ENCODE measurements around the gene BBOF1. TPM values are rescaled to one million over a fixed set of nuclear protein-coding genes. Genes with fewer than 3 reads are reported as not detected.

Gene BBOF1
- total RNA-seq, 1 donor from 2014 or later: 8.0 TPM

- TF ChIP-seq CTCF (IDR thresholded peaks at IDR 0.05): no peak
- DNase-seq (ENCODE audit: extremely low spot score, unreplicated experiment): no peak
- Mint-ChIP-seq H3K9me3 (ENCODE audit: unreplicated experiment) (no peaks in the 10 kb centered on the region), H3K4me1 (ENCODE audit: unreplicated experiment) (peaks cover 8% of the 10 kb centered on the region), H3K36me3 (ENCODE audit: unreplicated experiment) (peaks cover 21% of the 10 kb centered on the region), H3K27ac (ENCODE audit: unreplicated experiment) (no peak overlapping the region), H3K4me3 (ENCODE audit: unreplicated experiment) (no peak overlapping the region), H3K27me3 (ENCODE audit: unreplicated experiment) (no peaks in the 10 kb centered on the region)
Measured at GRCh38 chr14:74014299-74014698, 4.8 kb upstream of the BBOF1 start.

GRCh38 chr14:74015176-74015575, 4.0 kb upstream of the BBOF1 start:
- no peak overlapping the region for H3K4me3 Mint-ChIP-seq (ENCODE audit: unreplicated experiment)
- DNase-seq (ENCODE audit: extremely low spot score, unreplicated experiment): no peak

GRCh38 chr14:74015963-74016362, 3.2 kb upstream of the BBOF1 start:
- no peak overlapping the region for H3K4me3 Mint-ChIP-seq (ENCODE audit: unreplicated experiment)

More at GRCh38 chr14:74015176-74015575, 4.0 kb upstream of the BBOF1 start:
- Mint-ChIP-seq H3K9me3 (ENCODE audit: unreplicated experiment) (no peaks in the 10 kb centered on the region), H3K4me1 (ENCODE audit: unreplicated experiment) (peaks cover 14% of the 10 kb centered on the region), H3K36me3 (ENCODE audit: unreplicated experiment) (peaks cover 18% of the 10 kb centered on the region), H3K27me3 (ENCODE audit: unreplicated experiment) (no peaks in the 10 kb centered on the region), H3K27ac (ENCODE audit: unreplicated experiment) (no peak overlapping the region)
- no peak for TF ChIP-seq CTCF (IDR thresholded peaks at IDR 0.05)

GRCh38 chr14:74018174-74018585, 969 bp upstream of the BBOF1 start:
- H3K4me3 Mint-ChIP-seq (ENCODE audit: unreplicated experiment): peak overlapping the region; percentile 97
- no peak for TF ChIP-seq CTCF (IDR thresholded peaks at IDR 0.05)
- DNase-seq (ENCODE audit: extremely low spot score, unreplicated experiment): no peak
- H3K9me3 Mint-ChIP-seq (ENCODE audit: unreplicated experiment): no peaks in the 10 kb centered on the region
- peaks cover 19% of the 10 kb centered on the region for H3K4me1 Mint-ChIP-seq (ENCODE audit: unreplicated experiment)
- H3K36me3 Mint-ChIP-seq (ENCODE audit: unreplicated experiment): peaks cover 9% of the 10 kb centered on the region
- peak overlapping the region; percentile 95 for H3K27ac Mint-ChIP-seq (ENCODE audit: unreplicated experiment)
- no peaks in the 10 kb centered on the region for H3K27me3 Mint-ChIP-seq (ENCODE audit: unreplicated experiment)

More at GRCh38 chr14:74015963-74016362, 3.2 kb upstream of the BBOF1 start:
- Mint-ChIP-seq H3K27ac (ENCODE audit: unreplicated experiment) (no peak overlapping the region), H3K9me3 (ENCODE audit: unreplicated experiment) (no peaks in the 10 kb centered on the region), H3K36me3 (ENCODE audit: unreplicated experiment) (peaks cover 13% of the 10 kb centered on the region), H3K4me1 (ENCODE audit: unreplicated experiment) (peaks cover 19% of the 10 kb centered on the region), H3K27me3 (ENCODE audit: unreplicated experiment) (no peaks in the 10 kb centered on the region)
- no peak for DNase-seq (ENCODE audit: extremely low spot score, unreplicated experiment)
- no peak for TF ChIP-seq CTCF (IDR thresholded peaks at IDR 0.05)

GRCh38 chr14:74019408-74020137, 424 bp downstream of the BBOF1 start:
- H3K9me3 Mint-ChIP-seq (ENCODE audit: unreplicated experiment): no peaks in the 10 kb centered on the region
- H3K27ac Mint-ChIP-seq (ENCODE audit: unreplicated experiment): peak overlapping the region; percentile 99
- H3K27me3 Mint-ChIP-seq (ENCODE audit: unreplicated experiment): no peaks in the 10 kb centered on the region
- DNase-seq (ENCODE audit: extremely low spot score, unreplicated experiment): no peak
- TF ChIP-seq CTCF (IDR thresholded peaks at IDR 0.05): no peak
- H3K4me3 Mint-ChIP-seq (ENCODE audit: unreplicated experiment): peak overlapping the region; percentile 97
- H3K4me1 Mint-ChIP-seq (ENCODE audit: unreplicated experiment): peaks cover 19% of the 10 kb centered on the region
- no peaks in the 10 kb centered on the region for H3K36me3 Mint-ChIP-seq (ENCODE audit: unreplicated experiment)
